22Rv1 (cell line): ENCODE measurements around the gene TMC7.
"Not testable (repeated sequence)": the region's sequence is repeated elsewhere in the genome, so short reads cannot be mapped to it uniquely, and the experiment has no call there.

Experiments
- CTCF ChIP-seq: fragments of 450-650 bp; IDR thresholded peaks from 2 replicates; pipeline ENCODE4 v1.5.1; 2017; ENCODE audit warnings: mild to moderate bottlenecking
- ZFX ChIP-seq: fragments of 450-650 bp; IDR thresholded peaks from 2 replicates; pipeline ENCODE4 v1.6.1; 2017; ENCODE audit warnings: antibody characterized with exemption, borderline replicate concordance

GRCh38 chr16:18985256-18985655 is 1.5 kb downstream of the TMC7 start:
- TF ChIP-seq CTCF, ZFX: not testable (repeated sequence)
